ENCODE measurements around the gene FOSL1.

GRCh38 chr11:65915821-65916251 lies 15.6 kb upstream of the FOSL1 start:
- no peak for TF ChIP-seq EZH2 (IDR thresholded peaks at IDR 0.05; ENCODE audit: low read length, missing control alignments)
- TF ChIP-seq, protein P1, sequence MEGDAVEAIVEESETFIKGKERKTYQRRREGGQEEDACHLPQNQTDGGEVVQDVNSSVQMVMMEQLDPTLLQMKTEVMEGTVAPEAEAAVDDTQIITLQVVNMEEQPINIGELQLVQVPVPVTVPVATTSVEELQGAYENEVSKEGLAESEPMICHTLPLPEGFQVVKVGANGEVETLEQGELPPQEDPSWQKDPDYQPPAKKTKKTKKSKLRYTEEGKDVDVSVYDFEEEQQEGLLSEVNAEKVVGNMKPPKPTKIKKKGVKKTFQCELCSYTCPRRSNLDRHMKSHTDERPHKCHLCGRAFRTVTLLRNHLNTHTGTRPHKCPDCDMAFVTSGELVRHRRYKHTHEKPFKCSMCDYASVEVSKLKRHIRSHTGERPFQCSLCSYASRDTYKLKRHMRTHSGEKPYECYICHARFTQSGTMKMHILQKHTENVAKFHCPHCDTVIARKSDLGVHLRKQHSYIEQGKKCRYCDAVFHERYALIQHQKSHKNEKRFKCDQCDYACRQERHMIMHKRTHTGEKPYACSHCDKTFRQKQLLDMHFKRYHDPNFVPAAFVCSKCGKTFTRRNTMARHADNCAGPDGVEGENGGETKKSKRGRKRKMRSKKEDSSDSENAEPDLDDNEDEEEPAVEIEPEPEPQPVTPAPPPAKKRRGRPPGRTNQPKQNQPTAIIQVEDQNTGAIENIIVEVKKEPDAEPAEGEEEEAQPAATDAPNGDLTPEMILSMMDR (conservative IDR thresholded peaks at IDR 0.05 in 1 of 2, IDR thresholded peaks at IDR 0.05 in 1 of 2; ENCODE audit: low read depth in 1 of 2, low read length in 2 of 2) = no peak
